HG03039 (cell line): ENCODE data around the gene SRSF1.
"Not testable (repeated sequence)": the region's sequence is repeated elsewhere in the genome, so short reads cannot be mapped to it uniquely, and the experiment has no call there.

Experiments
- ATAC-seq: cut with Tn5 transposase; IDR thresholded peaks from one replicate; pipeline ENCODE4 v1.9.1; 2021; ENCODE audit warnings: mild to moderate bottlenecking, moderate library complexity; ENCODE audit not compliant: unreplicated experiment

Gene SRSF1

DNA sequence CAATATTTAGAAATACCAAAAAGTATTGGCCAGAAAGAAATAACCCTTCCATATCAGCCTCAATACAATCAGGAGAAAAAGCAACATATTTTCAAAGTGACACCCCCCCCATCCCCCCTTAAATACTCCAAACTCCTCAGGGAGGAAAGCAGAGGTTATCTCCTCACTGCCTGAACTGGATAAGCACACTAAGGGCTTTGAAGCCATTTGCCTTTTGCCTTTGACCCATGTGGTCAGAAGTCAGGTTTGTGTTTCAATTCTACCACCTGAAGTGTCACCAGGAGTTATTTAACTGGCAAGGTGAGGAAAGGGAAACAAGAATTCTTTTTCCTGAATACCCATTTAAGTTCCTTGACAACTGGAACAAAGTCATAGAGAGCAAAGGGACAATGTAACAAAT is 15.5 kb downstream of the SRSF1 start:
- ATAC-seq: no peak

DNA sequence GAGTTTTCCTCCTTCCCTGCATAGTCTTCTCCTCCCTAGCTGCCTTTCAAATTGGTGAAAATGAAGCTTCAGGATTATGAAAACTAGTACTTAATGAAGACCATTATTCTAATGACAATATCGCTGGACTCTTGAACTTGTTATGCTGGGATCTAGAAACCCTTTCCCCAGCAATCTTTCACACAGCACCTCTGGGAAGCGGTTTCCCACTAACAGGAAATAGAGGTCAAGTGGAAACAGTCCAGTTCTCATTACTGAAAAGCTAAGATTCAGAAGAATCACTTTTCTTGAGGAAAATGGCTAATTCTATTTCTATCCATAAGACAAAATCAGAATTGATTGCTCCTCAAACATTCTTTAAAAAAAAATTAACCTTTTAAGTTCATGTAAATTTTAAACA is 17.0 kb downstream of the SRSF1 start:
- no peak for ATAC-seq

DNA sequence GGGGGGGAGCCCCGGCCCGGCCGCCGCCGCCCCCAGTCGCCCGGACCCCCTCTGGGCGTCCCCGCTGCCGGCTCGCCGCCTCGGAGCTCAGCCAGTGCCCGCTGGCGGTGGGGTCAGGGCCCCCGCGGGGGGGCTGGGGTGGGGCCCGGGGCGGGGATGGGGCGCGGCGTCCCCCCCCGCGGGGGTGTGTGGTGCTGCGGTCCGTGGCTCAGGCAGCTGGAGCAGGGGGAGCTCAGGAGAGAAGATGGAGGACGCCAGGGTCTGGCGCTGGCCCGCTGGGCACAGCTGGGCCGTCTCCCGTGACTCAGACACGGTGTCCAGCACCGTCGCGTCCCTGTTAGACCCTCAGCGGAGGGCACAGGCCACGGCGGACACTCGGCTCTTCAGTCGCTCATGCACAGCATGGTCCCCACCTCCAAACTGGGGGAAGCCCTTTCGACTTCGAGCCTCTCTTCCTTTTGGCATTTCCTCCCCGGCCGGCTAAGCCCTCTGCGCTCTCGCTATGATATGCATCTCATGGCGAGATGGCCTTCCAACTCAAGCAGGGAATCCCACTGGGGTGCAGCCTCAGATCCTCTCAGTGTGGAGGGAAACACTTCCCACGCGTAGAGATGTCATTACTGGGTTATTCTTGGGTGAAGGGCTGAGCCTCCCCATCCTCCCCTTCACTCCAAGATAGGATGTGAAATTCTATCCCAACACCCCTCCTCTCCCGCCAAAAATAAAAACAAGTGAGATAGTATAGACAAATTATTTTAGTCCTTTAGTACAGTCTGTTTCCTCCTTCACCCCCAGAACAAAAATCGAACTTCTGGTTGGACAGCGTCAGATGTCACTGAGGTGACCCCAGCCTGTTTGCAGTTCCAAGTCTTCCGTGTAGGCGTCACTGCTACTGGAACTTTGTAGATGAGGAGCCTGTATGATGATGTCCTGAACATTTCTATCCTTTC is 18.5 kb downstream of the SRSF1 start:
- ATAC-seq: peak; percentile 54

- ATAC-seq: peak; percentile 55
Observed at GRCh38 chr17:57987581-57988300, 19.3 kb downstream of the SRSF1 start, which contains the start of gene VEZF1. Gene VEZF1 (minus strand): TSS chr17:57988254. CDS start chr17:57988111, 143 bp downstream.

- peak; percentile 7 for ATAC-seq
Observed at GRCh38 chr17:57986841-57987580, 20.0 kb downstream of the SRSF1 start.

GRCh38 chr17:57985675-57985974 is 21.4 kb downstream of the SRSF1 start:
- ATAC-seq: no peak

DNA sequence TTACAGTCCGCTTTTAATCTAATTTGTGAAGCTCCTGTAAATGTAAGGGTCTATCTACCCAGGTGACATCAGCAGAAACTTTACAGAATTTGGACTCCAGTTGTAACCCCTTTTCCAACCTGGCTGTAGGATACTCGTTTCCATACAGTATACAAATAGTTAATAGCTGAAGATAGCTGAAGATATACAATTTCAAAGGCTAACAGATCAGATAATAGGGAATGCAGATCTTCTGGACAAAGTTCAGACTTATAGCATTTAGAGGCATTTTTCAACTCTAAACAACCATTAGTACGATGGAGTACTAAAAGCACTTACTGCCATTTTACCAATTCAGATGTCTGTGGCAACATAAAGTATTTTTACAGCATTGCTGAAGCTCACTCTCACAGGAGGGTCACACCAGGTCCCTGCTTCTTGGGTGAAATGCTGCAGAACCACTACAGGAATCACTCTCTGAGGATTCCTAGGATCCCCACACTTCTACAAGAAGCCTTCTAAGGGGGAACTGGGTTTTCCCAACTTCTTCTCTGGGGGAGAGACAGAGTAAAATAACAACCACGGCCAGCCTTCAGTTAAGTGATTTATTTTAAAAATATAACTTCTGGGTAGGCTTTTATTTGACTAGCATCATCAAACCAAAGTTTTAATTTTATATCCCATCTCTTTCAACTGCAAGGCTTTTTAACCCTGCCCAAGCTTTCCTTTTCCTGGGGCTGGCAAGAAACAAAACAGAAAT is 21.9 kb downstream of the SRSF1 start:
- no peak for ATAC-seq

DNA sequence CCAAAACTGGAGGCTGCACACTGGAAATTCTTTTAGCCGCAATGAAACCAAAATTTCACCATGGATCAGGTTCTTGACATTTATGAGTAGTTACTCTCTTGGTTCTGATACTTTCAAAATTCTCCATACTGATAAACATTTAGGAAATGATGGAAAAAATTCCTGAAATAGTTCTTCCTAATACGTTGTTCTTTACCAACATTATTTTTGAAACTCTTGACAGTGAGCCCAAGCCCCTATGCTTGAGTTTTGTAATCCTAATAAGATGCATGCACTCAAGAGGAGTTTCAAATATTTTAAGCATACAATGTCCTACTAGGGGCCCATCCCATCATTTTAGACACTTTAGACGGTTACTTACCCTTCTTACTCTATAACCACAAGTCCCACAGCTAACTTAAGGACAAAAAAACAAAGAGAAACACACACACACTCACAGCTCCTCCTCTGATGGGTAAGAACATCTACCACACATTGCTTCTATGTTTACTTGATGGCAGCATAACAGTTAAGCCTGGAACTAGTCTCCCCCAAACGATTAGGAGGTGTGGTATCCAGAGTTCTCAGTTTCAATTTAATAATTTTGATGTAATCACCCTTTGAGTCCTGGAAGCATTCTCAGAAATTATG is 22.7 kb downstream of the SRSF1 start:
- no peak for ATAC-seq

- ATAC-seq: no peak
Observed at GRCh38 chr17:57983446-57983845, 23.6 kb downstream of the SRSF1 start.

GRCh38 chr17:57982452-57983170 is 24.4 kb downstream of the SRSF1 start:
- no peak for ATAC-seq

- no peak for ATAC-seq
Observed at GRCh38 chr17:57980522-57980921, 26.5 kb downstream of the SRSF1 start.

- no peak for ATAC-seq
Observed at GRCh38 chr17:57979076-57979475, 28.0 kb downstream of the SRSF1 start.

- no peak for ATAC-seq
Observed at GRCh38 chr17:57976594-57976993, 30.5 kb downstream of the SRSF1 start.

DNA sequence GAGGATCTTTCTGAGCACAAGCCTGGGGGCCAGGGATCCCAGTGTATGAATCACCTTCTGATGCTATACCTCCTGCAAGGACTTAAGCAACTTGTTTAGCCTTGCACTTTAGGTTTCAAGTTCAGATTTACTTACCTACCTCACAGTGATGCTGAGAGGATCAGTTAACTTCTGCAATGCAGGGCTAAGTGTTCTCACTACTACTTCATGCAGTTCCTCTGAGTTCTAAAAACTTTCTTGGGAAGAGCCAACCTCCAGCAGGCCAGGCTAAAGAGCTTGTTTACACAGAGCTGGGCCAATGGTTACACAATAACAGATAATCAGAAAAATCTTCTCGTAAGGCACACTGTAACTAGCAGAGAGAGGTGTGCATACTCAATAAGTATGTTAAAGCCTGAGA is 32.0 kb downstream of the SRSF1 start:
- no peak for ATAC-seq

DNA sequence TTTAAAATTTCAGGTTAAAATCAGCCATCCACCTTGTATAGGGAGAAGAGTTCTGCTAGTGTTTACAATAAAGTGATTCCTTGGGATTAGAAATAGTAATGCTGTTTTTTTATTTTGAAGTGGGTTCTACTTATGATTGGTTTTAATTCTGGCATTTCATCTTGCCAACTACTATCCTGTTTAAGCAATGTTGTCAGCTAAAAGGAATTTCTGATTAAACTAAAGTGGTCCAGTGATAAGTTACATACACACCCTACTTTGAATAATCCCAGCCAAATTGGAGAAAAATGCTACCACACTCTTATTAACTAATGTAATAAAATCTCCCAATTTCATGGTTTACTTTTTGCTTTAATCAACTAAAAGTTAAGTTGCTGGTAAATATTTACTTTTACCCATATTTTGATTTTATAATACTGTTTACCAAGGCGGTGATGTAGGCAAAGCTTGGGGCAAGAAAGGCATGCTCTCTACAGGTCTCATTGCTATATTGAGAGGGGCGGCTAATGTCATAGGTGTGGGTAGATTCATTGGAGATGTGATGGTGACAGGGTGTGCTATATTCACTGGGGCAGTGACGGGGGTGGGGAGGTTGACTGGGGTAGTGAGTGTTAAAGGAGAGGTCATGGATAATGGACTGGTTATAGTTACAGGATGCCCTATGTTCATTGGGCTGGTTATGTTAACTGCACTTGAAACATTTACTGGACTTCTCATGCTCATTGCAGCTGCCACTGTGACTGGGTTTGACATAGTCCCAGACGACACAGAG is 32.8 kb downstream of the SRSF1 start:
- ATAC-seq: not testable (repeated sequence)

GRCh38 chr17:57972151-57972550 is 34.9 kb downstream of the SRSF1 start:
- no peak for ATAC-seq

- no peak for ATAC-seq
Observed at GRCh38 chr17:57971572-57971971, 35.5 kb downstream of the SRSF1 start.

- ATAC-seq: no peak
Observed at GRCh38 chr17:57970710-57971109, 36.3 kb downstream of the SRSF1 start.

GRCh38 chr17:57968456-57968855 is 38.6 kb downstream of the SRSF1 start:
- ATAC-seq: no peak
